ENCODE data around the gene VWA5B1.

GRCh38 chr1:20365421-20366055 is 74.9 kb downstream of the VWA5B1 start:
- TF ChIP-seq, protein P1, sequence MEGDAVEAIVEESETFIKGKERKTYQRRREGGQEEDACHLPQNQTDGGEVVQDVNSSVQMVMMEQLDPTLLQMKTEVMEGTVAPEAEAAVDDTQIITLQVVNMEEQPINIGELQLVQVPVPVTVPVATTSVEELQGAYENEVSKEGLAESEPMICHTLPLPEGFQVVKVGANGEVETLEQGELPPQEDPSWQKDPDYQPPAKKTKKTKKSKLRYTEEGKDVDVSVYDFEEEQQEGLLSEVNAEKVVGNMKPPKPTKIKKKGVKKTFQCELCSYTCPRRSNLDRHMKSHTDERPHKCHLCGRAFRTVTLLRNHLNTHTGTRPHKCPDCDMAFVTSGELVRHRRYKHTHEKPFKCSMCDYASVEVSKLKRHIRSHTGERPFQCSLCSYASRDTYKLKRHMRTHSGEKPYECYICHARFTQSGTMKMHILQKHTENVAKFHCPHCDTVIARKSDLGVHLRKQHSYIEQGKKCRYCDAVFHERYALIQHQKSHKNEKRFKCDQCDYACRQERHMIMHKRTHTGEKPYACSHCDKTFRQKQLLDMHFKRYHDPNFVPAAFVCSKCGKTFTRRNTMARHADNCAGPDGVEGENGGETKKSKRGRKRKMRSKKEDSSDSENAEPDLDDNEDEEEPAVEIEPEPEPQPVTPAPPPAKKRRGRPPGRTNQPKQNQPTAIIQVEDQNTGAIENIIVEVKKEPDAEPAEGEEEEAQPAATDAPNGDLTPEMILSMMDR (IDR thresholded peaks at IDR 0.05; ENCODE audit: insufficient read depth, low read length) = no peak
- TF ChIP-seq POLR2AphosphoS5 (IDR thresholded peaks at IDR 0.05; ENCODE audit: low read depth) (no peak), GABPA (IDR thresholded peaks at IDR 0.05; ENCODE audit: low read depth) (no peak)
- TF ChIP-seq, protein P2, sequence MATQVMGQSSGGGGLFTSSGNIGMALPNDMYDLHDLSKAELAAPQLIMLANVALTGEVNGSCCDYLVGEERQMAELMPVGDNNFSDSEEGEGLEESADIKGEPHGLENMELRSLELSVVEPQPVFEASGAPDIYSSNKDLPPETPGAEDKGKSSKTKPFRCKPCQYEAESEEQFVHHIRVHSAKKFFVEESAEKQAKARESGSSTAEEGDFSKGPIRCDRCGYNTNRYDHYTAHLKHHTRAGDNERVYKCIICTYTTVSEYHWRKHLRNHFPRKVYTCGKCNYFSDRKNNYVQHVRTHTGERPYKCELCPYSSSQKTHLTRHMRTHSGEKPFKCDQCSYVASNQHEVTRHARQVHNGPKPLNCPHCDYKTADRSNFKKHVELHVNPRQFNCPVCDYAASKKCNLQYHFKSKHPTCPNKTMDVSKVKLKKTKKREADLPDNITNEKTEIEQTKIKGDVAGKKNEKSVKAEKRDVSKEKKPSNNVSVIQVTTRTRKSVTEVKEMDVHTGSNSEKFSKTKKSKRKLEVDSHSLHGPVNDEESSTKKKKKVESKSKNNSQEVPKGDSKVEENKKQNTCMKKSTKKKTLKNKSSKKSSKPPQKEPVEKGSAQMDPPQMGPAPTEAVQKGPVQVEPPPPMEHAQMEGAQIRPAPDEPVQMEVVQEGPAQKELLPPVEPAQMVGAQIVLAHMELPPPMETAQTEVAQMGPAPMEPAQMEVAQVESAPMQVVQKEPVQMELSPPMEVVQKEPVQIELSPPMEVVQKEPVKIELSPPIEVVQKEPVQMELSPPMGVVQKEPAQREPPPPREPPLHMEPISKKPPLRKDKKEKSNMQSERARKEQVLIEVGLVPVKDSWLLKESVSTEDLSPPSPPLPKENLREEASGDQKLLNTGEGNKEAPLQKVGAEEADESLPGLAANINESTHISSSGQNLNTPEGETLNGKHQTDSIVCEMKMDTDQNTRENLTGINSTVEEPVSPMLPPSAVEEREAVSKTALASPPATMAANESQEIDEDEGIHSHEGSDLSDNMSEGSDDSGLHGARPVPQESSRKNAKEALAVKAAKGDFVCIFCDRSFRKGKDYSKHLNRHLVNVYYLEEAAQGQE (IDR thresholded peaks at IDR 0.05; ENCODE audit: insufficient replicate concordance, low read depth) = no peak

Measured in HL-60 (cell line).